ENCODE data around the gene GPR84. TPM values are rescaled to one million over a fixed set of nuclear protein-coding genes. Genes with fewer than 3 reads are reported as not detected.
A peak's percentile ranks its signal among the peaks of the same experiment; 100 is the strongest.

GPR84 gene
- total and polyA plus RNA-seq, 9 of the 15 experiments (the other 6 are each of a cell fraction or from before 2014, with no cell fraction given) = 0.07 to 0.18 (median 0.11) TPM; not detected in 5

DNA sequence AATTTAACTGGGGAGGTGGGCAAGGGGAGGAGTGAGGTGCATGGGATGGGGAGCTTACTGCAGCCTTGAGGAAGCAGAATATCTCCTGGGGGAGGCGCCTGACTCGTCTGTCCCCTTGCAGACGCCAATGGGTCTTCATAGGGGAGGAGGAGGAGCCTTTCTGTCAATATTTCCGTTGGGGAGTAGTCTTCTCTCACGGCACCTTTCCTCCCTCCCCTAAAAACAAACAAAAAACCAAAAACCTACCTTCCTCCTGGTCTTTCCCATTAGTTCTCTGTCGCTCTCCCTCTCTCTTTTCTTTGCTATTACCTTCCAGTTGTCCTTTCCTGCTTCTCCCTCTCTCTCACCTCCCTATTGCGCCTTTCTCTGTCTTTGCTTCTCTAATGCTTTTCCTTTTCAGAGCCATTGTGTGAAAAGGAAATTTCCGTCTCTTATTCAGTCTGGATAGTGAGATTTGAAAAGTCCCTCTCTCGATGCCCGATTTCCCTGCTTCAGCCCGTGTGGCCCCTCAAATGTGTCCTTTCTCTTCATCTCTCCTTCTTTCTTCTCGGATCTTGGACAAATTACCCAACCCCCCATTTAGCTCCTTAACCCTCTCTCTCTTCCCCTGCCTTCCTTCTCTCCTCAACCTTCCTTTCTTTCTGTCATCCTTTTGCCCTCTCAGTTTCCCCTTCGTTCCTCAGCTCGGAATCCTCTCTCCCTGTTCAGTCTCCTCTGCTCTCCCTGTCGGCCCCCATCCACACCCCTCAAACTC, 5.9 kb downstream of the GPR84 start (continued):
- TF ChIP-seq JUND (IDR thresholded peaks at IDR 0.05; ENCODE audit: borderline replicate concordance, low read depth, low read length) (peak; percentile 41; the same call in 1 of the 2 replicates), JUND (tag; IDR thresholded peaks at IDR 0.05; ENCODE audit: borderline replicate concordance, low read depth, low read length) (no peak; the same call in 1 of the 3 replicates), ZBTB26 (CRISPR knock-in tag; IDR thresholded peaks at IDR 0.05) (0 out of 2 replicates have a peak, but pooled peaks have one; percentile 20), NFATC3 (IDR thresholded peaks at IDR 0.05) (0 out of 2 replicates have a peak, but pooled peaks have one; percentile 39), POLR3G (IDR thresholded peaks at IDR 0.05; ENCODE audit: extremely low read depth, insufficient read length, insufficient replicate concordance) (no peak), ZNF696 (CRISPR knock-in tag; conservative IDR thresholded peaks at IDR 0.05) (0 out of 2 replicates have a peak, but pooled peaks have one; percentile 10), PHB2 (IDR thresholded peaks at IDR 0.05; ENCODE audit: low read depth) (peak; percentile 74), ZNF407 (IDR thresholded peaks at IDR 0.05; ENCODE audit: low read depth) (peak; percentile 62; the same call in 1 of the 2 replicates), YY1 (IDR thresholded peaks at IDR 0.05; ENCODE audit: borderline replicate concordance in 1 of 3, control insufficient read depth in 1 of 3, extremely low read depth in 1 of 3, insufficient read depth in 3 of 3, insufficient read length in 1 of 3, insufficient replicate concordance in 2 of 3, low read depth in 1 of 3, low read length in 2 of 3) (peak in 1 of 3 experiments; percentile 12), ZNF584 (CRISPR knock-in tag; IDR thresholded peaks at IDR 0.05; ENCODE audit: low read depth) (0 out of 2 replicates have a peak, but pooled peaks have one; percentile 37), CREB3 (tag; conservative IDR thresholded peaks at IDR 0.05; ENCODE audit: low read depth) (no peak), PHB (CRISPR knock-in tag; IDR thresholded peaks at IDR 0.05) (no peak)
- TF ChIP-seq, protein P1, sequence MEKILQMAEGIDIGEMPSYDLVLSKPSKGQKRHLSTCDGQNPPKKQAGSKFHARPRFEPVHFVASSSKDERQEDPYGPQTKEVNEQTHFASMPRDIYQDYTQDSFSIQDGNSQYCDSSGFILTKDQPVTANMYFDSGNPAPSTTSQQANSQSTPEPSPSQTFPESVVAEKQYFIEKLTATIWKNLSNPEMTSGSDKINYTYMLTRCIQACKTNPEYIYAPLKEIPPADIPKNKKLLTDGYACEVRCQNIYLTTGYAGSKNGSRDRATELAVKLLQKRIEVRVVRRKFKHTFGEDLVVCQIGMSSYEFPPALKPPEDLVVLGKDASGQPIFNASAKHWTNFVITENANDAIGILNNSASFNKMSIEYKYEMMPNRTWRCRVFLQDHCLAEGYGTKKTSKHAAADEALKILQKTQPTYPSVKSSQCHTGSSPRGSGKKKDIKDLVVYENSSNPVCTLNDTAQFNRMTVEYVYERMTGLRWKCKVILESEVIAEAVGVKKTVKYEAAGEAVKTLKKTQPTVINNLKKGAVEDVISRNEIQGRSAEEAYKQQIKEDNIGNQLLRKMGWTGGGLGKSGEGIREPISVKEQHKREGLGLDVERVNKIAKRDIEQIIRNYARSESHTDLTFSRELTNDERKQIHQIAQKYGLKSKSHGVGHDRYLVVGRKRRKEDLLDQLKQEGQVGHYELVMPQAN (IDR thresholded peaks at IDR 0.05; ENCODE audit: borderline replicate concordance) = peak; percentile 78; the same call in 1 of the 2 replicates

All from K562 (cell line).